Omental fat pad (tissue), 4 donors: ENCODE data around the gene ACVR1C. TPM values are rescaled to one million over a fixed set of nuclear protein-coding genes. Genes with fewer than 3 reads are reported as not detected.

ENCODE experiments used
- ATAC-seq: fragments of 150-250 bp; one replicate; pipeline ENCODE4 v1.9.1; 2016; ENCODE audit warnings: mild to moderate bottlenecking, moderate library complexity; ENCODE audit not compliant: low FRiP score
- DNase-seq: peaks from one replicate; pipeline ENCODE4 v3.0.0-alpha.2; 2019; ENCODE audit warnings: low spot score
- CTCF ChIP-seq, 3 donors: fragments of 450-650 bp; IDR thresholded peaks; one replicate each; pipeline ENCODE4 v1.5.1; 2016 to 2017; ENCODE audit warnings: antibody characterized with exemption in 3 of 3, mild to moderate bottlenecking in 3 of 3, moderate library complexity in 2 of 3
- total RNA-seq, 4 donors: library from RNA; depleted of rRNA; stranded (reverse); fragments of >200 nt; gene quantifications; one replicate each; pipeline ENCODE4 v1.1.0, GENCODE V29; 2016

The ACVR1C gene
- total RNA-seq, 4 donors from 2014 or later: 12.5 to 118 (median 44.6) TPM

GRCh38 chr2:157487271-157487610, 141.4 kb downstream of the ACVR1C start:
- DNase-seq (no peak), ATAC-seq (no peak)
- no peak for TF ChIP-seq CTCF (IDR thresholded peaks at IDR 0.05)

GRCh38 chr2:157486596-157487270, 141.9 kb downstream of the ACVR1C start:
- no peak for TF ChIP-seq CTCF (IDR thresholded peaks at IDR 0.05)
- no peak for ATAC-seq
- no peak for DNase-seq

- ATAC-seq: peak; percentile 48
- TF ChIP-seq CTCF (IDR thresholded peaks at IDR 0.05): no peak
- no peak for DNase-seq
Measured at GRCh38 chr2:157480182-157480961, 148.3 kb downstream of the ACVR1C start.

- TF ChIP-seq CTCF (IDR thresholded peaks at IDR 0.05): no peak
- DNase-seq: no peak
- no peak for ATAC-seq
Measured at GRCh38 chr2:157479081-157480027, 149.3 kb downstream of the ACVR1C start.

- no peak for DNase-seq
- ATAC-seq: no peak
- no peak for TF ChIP-seq CTCF (IDR thresholded peaks at IDR 0.05)
Measured at GRCh38 chr2:157477919-157478318, 150.7 kb downstream of the ACVR1C start.

- DNase-seq (no peak), ATAC-seq (no peak)
- TF ChIP-seq CTCF (IDR thresholded peaks at IDR 0.05): no peak
Measured at GRCh38 chr2:157476953-157477709, 151.5 kb downstream of the ACVR1C start.
